ENCODE results near the gene PRTN3. TPM values are rescaled to one million over a fixed set of nuclear protein-coding genes. Genes with fewer than 3 reads are reported as not detected.

Gene PRTN3
- total and polyA plus RNA-seq, 4 donors = 0.58 to 23.3 (median 9.7) TPM

- H3K27me3 ChIP-seq (ENCODE audit: control insufficient read depth in 3 of 3, insufficient read depth in 3 of 3, low read length in 2 of 3) = no peaks in the 10 kb centered on the region
- H3K4me3 ChIP-seq = no peak overlapping the region
- TF ChIP-seq CTCF (IDR thresholded peaks at IDR 0.05; ENCODE audit: control extremely low read depth, extremely low read depth) = no peak
- DNase-seq = no peak
- no peak overlapping the region for H3K27ac ChIP-seq (ENCODE audit: low read depth in 1 of 2, low read length in 1 of 2)
- no peaks in the 10 kb centered on the region for H3K9me3 ChIP-seq (ENCODE audit: control insufficient read depth in 4 of 4, insufficient read depth in 3 of 4, low read length in 3 of 4)
- H3K4me1 ChIP-seq (ENCODE audit: control insufficient read depth in 5 of 5, insufficient read depth in 5 of 5, low read length in 5 of 5) = no peaks in the 10 kb centered on the region
- no peak for ATAC-seq (ENCODE audit: insufficient read depth, low FRiP score)
- no peak overlapping the region for H3K9ac ChIP-seq (ENCODE audit: insufficient read depth in 1 of 2, low read length in 2 of 2)
- peaks cover 24 to 64% (median 41%) of the 10 kb centered on the region in 4 donors for H3K36me3 ChIP-seq (ENCODE audit: control insufficient read depth in 4 of 4, insufficient read depth in 4 of 4, low read length in 4 of 4)
- WGBS, 2 donors = 86 to 87% methylated on average over 22 to 25 of the region's 25 CpGs
These were observed 29.8 kb upstream of the PRTN3 start for GRCh38 chr19:810883-811489.

- Histone ChIP-seq H3K27me3 (ENCODE audit: control insufficient read depth in 3 of 3, insufficient read depth in 3 of 3, low read length in 2 of 3) (no peaks in the 10 kb centered on the region), H3K4me1 (ENCODE audit: control insufficient read depth in 5 of 5, insufficient read depth in 5 of 5, low read length in 5 of 5) (no peaks in the 10 kb centered on the region), H3K27ac (ENCODE audit: low read depth in 1 of 2, low read length in 1 of 2) (no peak overlapping the region), H3K4me3 (no peak overlapping the region), H3K36me3 (ENCODE audit: control insufficient read depth in 4 of 4, insufficient read depth in 4 of 4, low read length in 4 of 4) (peaks cover 27 to 58% (median 37%) of the 10 kb centered on the region in 4 donors), H3K9me3 (ENCODE audit: control insufficient read depth in 4 of 4, insufficient read depth in 3 of 4, low read length in 3 of 4) (no peaks in the 10 kb centered on the region), H3K9ac (ENCODE audit: insufficient read depth in 1 of 2, low read length in 2 of 2) (no peak overlapping the region)
- WGBS, 2 donors = 94 to 95% methylated on average over 20 of the region's 20 CpGs
- DNase-seq (no peak), ATAC-seq (ENCODE audit: insufficient read depth, low FRiP score) (no peak)
- no peak for TF ChIP-seq CTCF (IDR thresholded peaks at IDR 0.05; ENCODE audit: control extremely low read depth, extremely low read depth)
These were observed 29.2 kb upstream of the PRTN3 start for GRCh38 chr19:811506-812048.

- 81 to 93% methylated on average over 62 to 80 of the region's 80 CpGs for WGBS, 2 donors
- H3K27me3 ChIP-seq (ENCODE audit: control insufficient read depth in 3 of 3, insufficient read depth in 3 of 3, low read length in 2 of 3) = no peaks in the 10 kb centered on the region
- H3K9me3 ChIP-seq (ENCODE audit: control insufficient read depth in 4 of 4, insufficient read depth in 3 of 4, low read length in 3 of 4) = no peaks in the 10 kb centered on the region
- no peak overlapping the region for H3K9ac ChIP-seq (ENCODE audit: insufficient read depth in 1 of 2, low read length in 2 of 2)
- DNase-seq = no peak
- H3K27ac ChIP-seq (ENCODE audit: low read depth in 1 of 2, low read length in 1 of 2) = no peak overlapping the region
- H3K4me3 ChIP-seq = no peak overlapping the region
- no peak for TF ChIP-seq CTCF (IDR thresholded peaks at IDR 0.05; ENCODE audit: control extremely low read depth, extremely low read depth)
- H3K36me3 ChIP-seq (ENCODE audit: control insufficient read depth in 4 of 4, insufficient read depth in 4 of 4, low read length in 4 of 4) = peaks cover 23 to 52% (median 33%) of the 10 kb centered on the region in 4 donors
- no peak for ATAC-seq (ENCODE audit: insufficient read depth, low FRiP score)
- no peaks in the 10 kb centered on the region for H3K4me1 ChIP-seq (ENCODE audit: control insufficient read depth in 5 of 5, insufficient read depth in 5 of 5, low read length in 5 of 5)
These were observed 28.6 kb upstream of the PRTN3 start for GRCh38 chr19:812049-812746.

Data from lung (tissue), 12 donors.